ENCODE results near the gene MLIP. TPM values are rescaled to one million over a fixed set of nuclear protein-coding genes. Genes with fewer than 3 reads are reported as not detected.

MLIP gene
- total RNA-seq, 3 donors from 2014 or later = 0.44 to 4.5 TPM; not detected in 1

DNA sequence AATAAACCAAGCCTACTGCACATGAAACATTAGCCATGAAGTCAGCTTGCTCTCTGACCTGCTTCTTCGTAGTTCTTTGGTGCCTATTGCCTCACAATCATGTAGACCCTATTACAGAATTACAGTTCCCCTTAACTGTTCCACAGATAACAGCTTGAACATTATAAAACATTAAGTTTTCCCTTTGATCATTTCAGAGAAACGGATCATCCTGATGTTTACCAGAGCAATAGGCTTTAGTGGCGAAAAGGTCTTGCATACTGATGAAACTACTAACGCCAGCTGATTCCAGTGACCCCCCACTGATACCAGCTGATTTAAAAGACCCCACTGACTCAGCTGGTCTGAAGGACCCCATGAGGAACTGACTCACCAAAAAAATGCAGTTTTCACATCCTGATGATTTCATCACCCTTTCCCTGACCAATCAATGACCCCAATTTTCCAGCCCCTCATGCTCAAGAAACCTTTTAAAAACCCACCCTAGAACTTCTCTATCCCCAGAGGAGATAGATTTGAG, 39.4 kb upstream of the MLIP start:
- Histone ChIP-seq H3K27me3 (no peaks in the 10 kb centered on the region), H3K4me3 (no peak overlapping the region), H3K36me3 (no peaks in the 10 kb centered on the region), H3K27ac (no peak overlapping the region), H3K4me1 (no peaks in the 10 kb centered on the region), H3K9me3 (no peaks in the 10 kb centered on the region)
- TF ChIP-seq, protein P1, sequence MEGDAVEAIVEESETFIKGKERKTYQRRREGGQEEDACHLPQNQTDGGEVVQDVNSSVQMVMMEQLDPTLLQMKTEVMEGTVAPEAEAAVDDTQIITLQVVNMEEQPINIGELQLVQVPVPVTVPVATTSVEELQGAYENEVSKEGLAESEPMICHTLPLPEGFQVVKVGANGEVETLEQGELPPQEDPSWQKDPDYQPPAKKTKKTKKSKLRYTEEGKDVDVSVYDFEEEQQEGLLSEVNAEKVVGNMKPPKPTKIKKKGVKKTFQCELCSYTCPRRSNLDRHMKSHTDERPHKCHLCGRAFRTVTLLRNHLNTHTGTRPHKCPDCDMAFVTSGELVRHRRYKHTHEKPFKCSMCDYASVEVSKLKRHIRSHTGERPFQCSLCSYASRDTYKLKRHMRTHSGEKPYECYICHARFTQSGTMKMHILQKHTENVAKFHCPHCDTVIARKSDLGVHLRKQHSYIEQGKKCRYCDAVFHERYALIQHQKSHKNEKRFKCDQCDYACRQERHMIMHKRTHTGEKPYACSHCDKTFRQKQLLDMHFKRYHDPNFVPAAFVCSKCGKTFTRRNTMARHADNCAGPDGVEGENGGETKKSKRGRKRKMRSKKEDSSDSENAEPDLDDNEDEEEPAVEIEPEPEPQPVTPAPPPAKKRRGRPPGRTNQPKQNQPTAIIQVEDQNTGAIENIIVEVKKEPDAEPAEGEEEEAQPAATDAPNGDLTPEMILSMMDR (IDR thresholded peaks at IDR 0.05) = no peak
- TF ChIP-seq POLR2AphosphoS5 (IDR thresholded peaks at IDR 0.05) = no peak
- no peak for TF ChIP-seq POLR2A (IDR thresholded peaks at IDR 0.05)
- DNase-seq (ENCODE audit: low spot score in 2 of 2) = no peak
- intact Hi-C loops (cut with DNase I; ENCODE audit: low total_unique reads) = no loop called here

DNA sequence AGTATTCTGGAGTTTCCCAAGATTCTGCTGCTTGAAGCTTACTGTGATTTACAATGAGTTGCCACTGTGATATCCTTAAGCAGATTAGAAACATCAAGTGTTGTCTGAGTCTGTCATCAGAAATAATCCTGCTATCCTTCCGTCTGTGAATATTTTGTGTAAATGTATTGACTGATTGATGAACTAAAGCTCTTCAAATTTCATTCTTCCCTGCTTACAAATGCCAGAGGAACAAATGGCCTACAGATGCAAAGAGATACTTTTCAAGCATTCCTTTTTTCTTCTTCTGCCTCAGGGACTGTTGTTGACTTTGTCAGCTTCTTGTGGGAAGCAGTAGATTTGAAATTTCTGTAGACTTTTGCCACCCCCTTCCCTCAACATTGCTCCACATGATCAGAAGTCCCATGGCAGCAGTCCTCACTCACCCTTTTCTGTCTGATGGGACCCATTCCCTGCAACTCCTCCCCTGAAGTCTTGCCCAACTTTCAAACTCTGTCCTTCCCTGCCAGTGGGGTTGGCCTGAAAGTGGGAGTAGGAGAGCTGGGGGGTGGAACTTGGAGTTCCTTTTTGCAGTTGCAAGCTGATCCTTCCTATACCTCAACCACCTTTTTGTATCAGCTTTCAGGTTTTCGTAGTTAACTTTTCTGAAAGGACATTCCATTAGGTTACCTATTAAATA, 38.5 kb upstream of the MLIP start:
- DNase-seq (ENCODE audit: low spot score in 2 of 2) = no peak
- no peak overlapping the region for H3K4me3 ChIP-seq
- H3K9me3 ChIP-seq = no peaks in the 10 kb centered on the region
- H3K36me3 ChIP-seq = no peaks in the 10 kb centered on the region
- TF ChIP-seq POLR2A (IDR thresholded peaks at IDR 0.05) (no peak), POLR2AphosphoS5 (IDR thresholded peaks at IDR 0.05) (no peak)
- TF ChIP-seq, protein P1 (IDR thresholded peaks at IDR 0.05) = no peak
- intact Hi-C loops (cut with DNase I; ENCODE audit: low total_unique reads) = no loop called here
- H3K4me1 ChIP-seq = no peaks in the 10 kb centered on the region
- H3K27me3 ChIP-seq = no peaks in the 10 kb centered on the region
- H3K27ac ChIP-seq = no peak overlapping the region

DNA sequence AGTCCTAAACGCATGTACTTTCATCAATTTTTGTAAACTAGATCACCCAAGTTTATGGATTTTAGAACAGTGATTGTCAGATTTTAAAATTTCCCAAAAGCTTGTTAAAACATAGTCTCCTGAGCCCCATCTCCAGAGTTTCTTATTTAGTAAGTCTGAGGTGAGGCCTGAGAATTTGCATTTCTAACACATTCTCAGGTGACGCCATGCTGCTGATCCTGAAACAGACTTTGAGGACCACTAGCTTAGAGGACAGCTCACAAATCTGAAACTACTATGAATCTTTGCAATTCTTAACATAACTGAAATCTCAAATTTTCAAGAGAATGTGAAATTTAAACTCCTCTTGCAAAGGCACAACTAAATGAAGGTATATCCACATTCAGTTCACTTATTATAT, 37.8 kb upstream of the MLIP start:
- no peaks in the 10 kb centered on the region for H3K36me3 ChIP-seq
- TF ChIP-seq POLR2AphosphoS5 (IDR thresholded peaks at IDR 0.05) (no peak), POLR2A (IDR thresholded peaks at IDR 0.05) (no peak)
- TF ChIP-seq, protein P1 (IDR thresholded peaks at IDR 0.05) = no peak
- intact Hi-C loops (cut with DNase I; ENCODE audit: low total_unique reads) = no loop called here
- H3K27me3 ChIP-seq = no peaks in the 10 kb centered on the region
- no peaks in the 10 kb centered on the region for H3K4me1 ChIP-seq
- no peaks in the 10 kb centered on the region for H3K9me3 ChIP-seq
- H3K27ac ChIP-seq = no peak overlapping the region
- H3K4me3 ChIP-seq = no peak overlapping the region
- no peak for DNase-seq (ENCODE audit: low spot score in 2 of 2)

DNA sequence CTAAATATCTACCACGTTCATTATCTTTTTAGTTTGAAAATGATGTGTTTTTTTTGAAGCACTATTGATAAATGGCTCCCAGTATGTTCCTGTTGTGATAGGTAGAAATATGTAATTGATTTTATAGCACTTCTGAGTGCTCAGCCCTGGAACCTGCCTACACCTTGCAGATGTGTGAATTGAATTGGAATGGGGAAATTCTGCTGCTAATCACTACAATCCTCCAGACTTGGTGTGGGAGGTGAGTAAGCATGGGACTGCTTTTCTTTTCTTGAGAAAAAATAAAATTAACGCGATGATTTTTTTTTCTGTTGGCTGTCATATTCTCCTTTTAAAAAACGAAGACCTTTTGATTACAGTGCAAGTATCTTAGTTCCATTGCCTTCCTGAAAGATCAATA, 37.1 kb upstream of the MLIP start:
- no peak overlapping the region for H3K4me3 ChIP-seq
- no peaks in the 10 kb centered on the region for H3K27me3 ChIP-seq
- intact Hi-C loops (cut with DNase I; ENCODE audit: low total_unique reads) = no loop called here
- no peak overlapping the region for H3K27ac ChIP-seq
- no peaks in the 10 kb centered on the region for H3K36me3 ChIP-seq
- TF ChIP-seq, protein P1 (IDR thresholded peaks at IDR 0.05) = no peak
- TF ChIP-seq POLR2A (IDR thresholded peaks at IDR 0.05) = no peak
- no peak for TF ChIP-seq POLR2AphosphoS5 (IDR thresholded peaks at IDR 0.05)
- no peaks in the 10 kb centered on the region for H3K4me1 ChIP-seq
- no peak for DNase-seq (ENCODE audit: low spot score in 2 of 2)
- H3K9me3 ChIP-seq = no peaks in the 10 kb centered on the region

DNA sequence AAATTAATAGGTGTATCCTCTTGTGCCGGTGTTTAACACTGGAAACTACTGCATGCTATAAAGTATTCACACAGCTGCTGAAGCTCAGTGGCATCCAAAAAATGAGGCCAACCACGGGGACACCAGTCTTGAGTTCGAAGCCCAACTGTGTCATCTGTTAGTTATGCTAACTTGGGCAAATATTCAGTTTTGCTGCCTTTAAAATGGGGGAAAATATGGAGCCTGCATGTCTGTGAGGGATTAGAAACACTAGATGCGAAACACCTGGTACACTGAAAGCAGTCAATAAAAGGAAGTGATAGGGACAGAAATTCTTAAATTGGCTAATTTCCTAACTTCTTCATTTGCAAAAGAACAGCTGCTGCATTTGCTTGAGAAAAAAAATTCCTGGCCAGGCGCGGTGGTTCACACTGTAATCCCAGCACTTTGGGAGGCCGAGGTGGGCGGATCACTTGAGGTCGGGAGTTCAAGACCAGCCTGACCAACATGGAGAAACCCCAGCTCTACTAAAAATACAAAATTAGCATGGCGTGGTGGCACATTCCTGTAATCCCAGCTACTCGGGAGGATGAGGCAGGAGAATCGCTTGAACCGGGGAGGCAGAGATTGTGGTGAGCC, 36.6 kb upstream of the MLIP start:
- no peaks in the 10 kb centered on the region for H3K36me3 ChIP-seq
- H3K9me3 ChIP-seq = no peaks in the 10 kb centered on the region
- no peak overlapping the region for H3K27ac ChIP-seq
- intact Hi-C loops (cut with DNase I; ENCODE audit: low total_unique reads) = no loop called here
- DNase-seq (ENCODE audit: low spot score in 2 of 2) = no peak
- no peak overlapping the region for H3K4me3 ChIP-seq
- H3K27me3 ChIP-seq = no peaks in the 10 kb centered on the region
- no peaks in the 10 kb centered on the region for H3K4me1 ChIP-seq
- no peak for TF ChIP-seq POLR2A (IDR thresholded peaks at IDR 0.05)
- no peak for TF ChIP-seq POLR2AphosphoS5 (IDR thresholded peaks at IDR 0.05)
- TF ChIP-seq, protein P1 (IDR thresholded peaks at IDR 0.05) = no peak

Measured in breast epithelium (tissue), 4 donors.